HG03097 (cell line): ENCODE data around the gene DTHD1.
A peak's percentile ranks its signal among the peaks of the same experiment; 100 is the strongest.

Source experiments
- ATAC-seq: cut with Tn5 transposase; IDR thresholded peaks from one replicate; pipeline ENCODE4 v1.9.1; 2021; ENCODE audit not compliant: unreplicated experiment, low FRiP score

Gene DTHD1

GRCh38 chr4:36281384-36282106 is at the start of gene DTHD1:
Gene DTHD1, plus strand, starts transcription at chr4:36281616. Its CDS starts 143 bp downstream, at chr4:36281759.
- ATAC-seq = no peak

GRCh38 chr4:36233567-36234266 is 47.7 kb upstream of the DTHD1 start:
- ATAC-seq = no peak

- no peak for ATAC-seq
Observed at GRCh38 chr4:36235306-36235705, 46.1 kb upstream of the DTHD1 start.

- ATAC-seq = no peak
Observed at GRCh38 chr4:36236159-36236558, 45.3 kb upstream of the DTHD1 start.

GRCh38 chr4:36237366-36238313 is 43.8 kb upstream of the DTHD1 start:
- no peak for ATAC-seq

GRCh38 chr4:36241771-36242170 is 39.6 kb upstream of the DTHD1 start:
- ATAC-seq = peak; percentile 44

- ATAC-seq = no peak
Observed at GRCh38 chr4:36242629-36243354, 38.6 kb upstream of the DTHD1 start.

GRCh38 chr4:36243355-36244256 is 37.8 kb upstream of the DTHD1 start:
- ATAC-seq = no peak

- peak; percentile 64 for ATAC-seq
Observed at GRCh38 chr4:36244257-36245082, 36.9 kb upstream of the DTHD1 start, which contains the start of gene ARAP2. Gene ARAP2, minus strand, starts transcription at chr4:36244514. Its CDS starts 15,028 bp downstream, at chr4:36229486.

GRCh38 chr4:36249610-36250009 is 31.8 kb upstream of the DTHD1 start:
- no peak for ATAC-seq

GRCh38 chr4:36251983-36252382 is 29.4 kb upstream of the DTHD1 start:
- ATAC-seq = no peak

- no peak for ATAC-seq
Observed at GRCh38 chr4:36254371-36254770, 27.0 kb upstream of the DTHD1 start.

GRCh38 chr4:36255577-36255976 is 25.8 kb upstream of the DTHD1 start:
- ATAC-seq = peak; percentile 88

- ATAC-seq = peak; percentile 37
Observed at GRCh38 chr4:36256398-36256891, 25.0 kb upstream of the DTHD1 start.

GRCh38 chr4:36260731-36261130 is 20.7 kb upstream of the DTHD1 start:
- ATAC-seq = no peak

- ATAC-seq = no peak
Observed at GRCh38 chr4:36264207-36264826, 17.1 kb upstream of the DTHD1 start.

- ATAC-seq = no peak
Observed at GRCh38 chr4:36267486-36268268, 13.7 kb upstream of the DTHD1 start.
